NB4 (cell line): ENCODE measurements around the gene TOB1.

Source experiments
- DNase-seq: peaks from one replicate; pipeline ENCODE4 v3.0.0; 2010; ENCODE audit warnings: low read depth
- H3K4me3 ChIP-seq: one replicate; pipeline ENCODE4 v1.5.1; 2011; ENCODE audit warnings: mild to moderate bottlenecking, low read depth, low read length, moderate library complexity
- CTCF ChIP-seq: IDR thresholded peaks from one replicate; pipeline ENCODE4 v1.5.1; 2012; ENCODE audit warnings: low read depth, low read length
- MAX ChIP-seq: IDR thresholded peaks from 2 replicates; pipeline ENCODE4 v1.6.1; 2011; ENCODE audit warnings: low read depth, low read length
- MYC ChIP-seq: IDR thresholded peaks from 2 replicates; pipeline ENCODE4 v1.6.1; 2011; ENCODE audit warnings: low read depth, low read length
- POLR2A ChIP-seq: IDR thresholded peaks from 2 replicates; pipeline ENCODE4 v1.6.1; 2011; ENCODE audit warnings: mild to moderate bottlenecking; ENCODE audit not compliant: insufficient read length; ENCODE audit errors: extremely low read depth

The TOB1 gene

GRCh38 chr17:50837286-50837979 is 28.7 kb downstream of the TOB1 start:
- no peak for TF ChIP-seq MAX
- TF ChIP-seq MYC = no peak
- H3K4me3 ChIP-seq = no peak overlapping the region
- no peak for DNase-seq

GRCh38 chr17:50836826-50837225 is 29.3 kb downstream of the TOB1 start:
- no peak overlapping the region for H3K4me3 ChIP-seq
- no peak for TF ChIP-seq CTCF
- TF ChIP-seq POLR2A = no peak
- TF ChIP-seq MAX = no peak
- TF ChIP-seq MYC = no peak
- no peak for DNase-seq

- no peak for DNase-seq
- H3K4me3 ChIP-seq = no peak within 1 kb of the TSS
- TF ChIP-seq POLR2A (no peak), MYC (no peak), MAX (no peak), CTCF (no peak)
These were observed 30.6 kb downstream of the TOB1 start, which contains the start of gene WFIKKN2 for GRCh38 chr17:50835301-50836234. Gene WFIKKN2 (plus strand): TSS chr17:50835586. CDS start chr17:50835938, 352 bp downstream.

- H3K4me3 ChIP-seq = no peak overlapping the region
- no peak for TF ChIP-seq CTCF
- no peak for TF ChIP-seq MYC
- no peak for TF ChIP-seq POLR2A
- TF ChIP-seq MAX = no peak
- no peak for DNase-seq
These were observed 31.5 kb downstream of the TOB1 start for GRCh38 chr17:50834429-50835300.

GRCh38 chr17:50833510-50834428 is 32.4 kb downstream of the TOB1 start:
- DNase-seq = no peak
- no peak for TF ChIP-seq POLR2A
- no peak for TF ChIP-seq MAX
- TF ChIP-seq MYC = no peak
- TF ChIP-seq CTCF = no peak
- H3K4me3 ChIP-seq = no peak overlapping the region
